H4 (cell line): ENCODE measurements around the gene ADGRV1. TPM values are rescaled to one million over a fixed set of nuclear protein-coding genes. Genes with fewer than 3 reads are reported as not detected.
A peak's percentile ranks its signal among the peaks of the same experiment; 100 is the strongest.
"Not testable (repeated sequence)": the region's sequence is repeated elsewhere in the genome, so short reads cannot be mapped to it uniquely, and the experiment has no call there.

Experiments
- DNase-seq: peaks from one replicate; pipeline ENCODE4 v3.0.0-alpha.2; 2015; ENCODE audit warnings: low spot score
- total RNA-seq: library from RNA; depleted of rRNA; stranded (reverse); fragments of >200 nt; shearing (Covaris generic); gene quantifications from 2 replicates; pipeline ENCODE4 v1.2.3, GENCODE V29; 2014

Gene ADGRV1
- total RNA-seq, 1 experiment from 2014 or later: 13.0 TPM

DNA sequence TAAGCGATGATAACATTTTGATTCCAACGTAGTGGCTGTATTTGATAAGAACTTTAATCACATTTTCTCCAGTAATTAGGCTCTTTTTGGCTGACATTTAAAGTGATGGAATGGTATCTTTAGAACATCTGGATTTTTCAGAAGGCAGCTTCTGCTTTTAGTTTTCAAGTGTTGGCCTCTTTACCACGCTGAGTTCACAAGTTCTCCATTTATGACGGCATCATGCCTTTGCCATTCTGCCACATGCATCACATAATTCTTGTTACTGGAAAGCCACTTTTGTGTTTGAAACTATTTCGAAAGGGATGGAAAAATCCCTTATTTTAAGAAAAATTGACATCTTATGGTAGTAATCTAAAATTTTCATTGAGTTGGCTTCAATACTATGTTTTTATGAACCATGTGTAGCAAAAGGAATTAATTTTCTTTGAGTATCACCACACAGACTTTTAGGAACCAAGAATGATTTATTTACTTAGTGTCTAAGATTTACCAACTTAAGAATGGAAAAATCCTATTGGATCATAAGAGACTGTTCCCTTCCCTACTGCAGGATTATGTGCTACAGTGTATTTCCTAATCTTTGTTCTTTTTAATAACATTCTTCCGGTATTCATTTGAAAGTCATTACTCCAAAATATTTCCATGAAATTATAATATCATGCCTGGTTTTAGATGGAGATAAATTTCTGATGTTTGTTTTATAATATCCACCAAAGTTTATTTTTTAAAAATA, 344.2 kb downstream of the ADGRV1 start:
- no peak for DNase-seq

DNA sequence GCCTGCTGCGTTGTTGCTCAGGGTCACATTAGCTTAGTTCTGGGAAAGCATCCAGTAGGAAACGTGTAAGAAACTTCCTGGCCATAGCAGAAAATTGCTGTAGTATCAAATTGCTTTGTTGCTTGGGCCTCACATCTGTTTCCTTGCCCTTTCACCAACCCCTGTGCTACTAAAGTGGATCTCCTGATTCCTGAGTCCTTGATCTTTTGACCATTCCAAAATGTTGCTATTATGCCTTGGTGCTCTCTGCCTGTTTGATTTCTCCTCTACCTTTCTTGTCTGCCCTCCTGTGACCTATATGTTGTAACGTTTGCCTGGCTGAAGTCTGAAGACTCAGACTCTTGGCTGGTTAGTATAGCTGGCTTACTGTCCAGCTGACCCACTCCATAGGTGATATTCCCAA, 350.5 kb downstream of the ADGRV1 start:
- DNase-seq: peak; percentile 60

DNA sequence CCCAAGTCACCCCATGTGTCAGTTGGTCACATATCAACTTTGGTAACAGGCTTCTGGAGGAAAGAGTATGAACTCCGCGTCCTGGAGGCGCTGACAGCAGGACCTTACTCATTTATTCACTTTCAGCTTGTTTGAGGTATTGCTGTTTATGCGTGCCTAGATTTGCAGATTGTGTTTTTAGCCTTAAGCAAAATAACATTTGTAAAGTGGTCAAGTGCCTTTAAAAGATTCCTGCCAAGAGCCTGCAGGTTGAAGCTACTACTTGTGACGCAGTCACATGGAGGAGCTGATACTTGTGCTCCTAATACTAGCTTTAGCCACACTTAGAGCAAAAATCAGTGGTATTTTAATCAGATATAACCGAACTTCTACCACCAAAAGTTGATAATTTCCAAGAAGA, 351.3 kb downstream of the ADGRV1 start:
- no peak for DNase-seq

DNA sequence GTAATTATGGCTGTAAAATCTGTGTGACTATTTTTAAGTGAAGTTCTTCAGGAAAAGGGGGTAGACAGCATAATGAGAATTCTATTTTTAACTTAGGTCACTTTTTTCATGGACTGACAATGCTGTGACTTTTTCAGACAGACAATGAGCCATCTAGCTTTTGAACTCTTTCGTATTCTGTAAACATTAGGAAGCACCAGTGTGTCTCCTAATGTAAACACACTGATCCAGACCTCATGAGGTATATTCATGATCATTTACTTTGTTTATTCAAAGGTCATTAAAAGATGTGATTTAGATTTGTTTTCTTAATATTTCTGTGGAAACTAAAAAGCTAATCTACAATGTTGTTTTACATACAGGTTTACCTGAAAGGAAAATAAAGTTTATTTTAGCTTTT, 352.6 kb downstream of the ADGRV1 start:
- DNase-seq: no peak

DNA sequence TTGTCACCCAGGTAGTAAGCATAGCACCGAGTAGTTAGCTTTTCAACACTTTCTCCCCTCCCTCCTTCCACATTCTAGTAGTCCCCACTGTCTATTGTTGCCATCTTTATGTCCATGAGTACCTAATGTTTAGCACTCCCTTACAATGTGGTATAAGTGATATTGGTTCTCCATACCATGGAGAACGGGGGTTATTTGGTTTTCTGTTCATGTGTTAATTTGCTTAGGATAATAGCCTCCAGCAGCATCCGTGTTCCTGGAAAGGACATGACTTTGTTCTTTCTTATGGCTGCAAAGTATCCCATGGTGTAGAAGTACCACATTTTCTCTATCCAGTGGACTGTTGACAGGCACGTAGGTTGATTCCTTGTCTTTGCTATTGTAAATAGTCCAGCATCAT, 353.9 kb downstream of the ADGRV1 start:
- no peak for DNase-seq

DNA sequence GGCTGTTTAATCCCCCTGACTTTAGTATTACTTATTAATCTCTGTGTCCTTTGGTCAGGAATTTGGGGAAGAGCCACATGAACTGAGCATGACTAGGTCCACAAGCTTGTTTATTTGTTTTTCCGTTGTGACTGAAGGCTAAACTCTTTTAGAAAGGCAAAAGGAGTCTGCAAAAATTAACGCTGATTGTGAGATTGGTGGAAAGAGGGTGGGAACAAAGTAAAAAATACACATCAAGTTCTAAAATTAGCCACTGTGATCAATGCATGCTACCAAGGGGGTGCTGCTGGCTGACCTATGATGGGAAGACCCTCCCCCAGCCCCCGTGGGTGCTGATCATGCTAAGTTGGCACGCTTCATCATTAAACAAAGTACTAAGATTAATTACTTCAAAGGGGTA, 356.8 kb downstream of the ADGRV1 start:
- no peak for DNase-seq

DNA sequence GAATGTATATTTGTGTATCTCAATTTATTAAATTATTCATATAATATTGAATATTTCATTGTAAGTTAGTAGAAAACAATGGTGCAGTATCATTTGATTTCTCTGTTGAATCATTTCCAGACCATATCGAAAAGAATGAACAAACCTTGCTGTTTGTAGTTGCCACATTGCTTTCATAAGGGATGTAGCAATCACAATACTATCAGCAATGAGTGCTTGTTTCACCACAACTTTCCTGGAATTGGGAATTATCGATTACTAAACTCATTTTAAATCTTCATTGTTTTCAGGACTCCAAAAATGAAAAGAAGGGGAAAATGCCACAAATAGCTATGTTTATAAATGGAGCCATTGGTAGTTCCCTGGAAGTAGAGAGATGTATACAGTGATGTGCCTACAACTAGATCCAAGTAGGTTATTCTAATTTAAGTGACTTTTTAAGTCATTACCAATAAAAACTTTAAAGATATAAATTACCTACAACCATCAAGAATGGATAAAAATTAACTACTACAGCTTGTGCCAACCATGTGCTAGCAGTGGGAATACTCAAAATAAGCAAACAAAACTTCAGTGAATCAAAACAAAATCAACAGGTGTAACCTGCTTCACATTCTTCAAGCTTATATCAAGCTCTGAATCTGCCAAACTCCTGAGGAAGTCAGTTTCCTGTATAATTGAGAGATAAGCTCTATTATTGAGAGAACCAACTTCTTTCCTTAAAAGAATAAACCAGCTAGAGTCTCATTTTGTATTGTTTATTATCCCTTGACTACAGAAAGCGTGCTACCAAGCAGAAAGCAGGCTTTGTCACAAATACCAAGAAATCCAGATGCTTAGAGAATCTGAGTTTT, 358.6 kb downstream of the ADGRV1 start:
- no peak for DNase-seq

DNA sequence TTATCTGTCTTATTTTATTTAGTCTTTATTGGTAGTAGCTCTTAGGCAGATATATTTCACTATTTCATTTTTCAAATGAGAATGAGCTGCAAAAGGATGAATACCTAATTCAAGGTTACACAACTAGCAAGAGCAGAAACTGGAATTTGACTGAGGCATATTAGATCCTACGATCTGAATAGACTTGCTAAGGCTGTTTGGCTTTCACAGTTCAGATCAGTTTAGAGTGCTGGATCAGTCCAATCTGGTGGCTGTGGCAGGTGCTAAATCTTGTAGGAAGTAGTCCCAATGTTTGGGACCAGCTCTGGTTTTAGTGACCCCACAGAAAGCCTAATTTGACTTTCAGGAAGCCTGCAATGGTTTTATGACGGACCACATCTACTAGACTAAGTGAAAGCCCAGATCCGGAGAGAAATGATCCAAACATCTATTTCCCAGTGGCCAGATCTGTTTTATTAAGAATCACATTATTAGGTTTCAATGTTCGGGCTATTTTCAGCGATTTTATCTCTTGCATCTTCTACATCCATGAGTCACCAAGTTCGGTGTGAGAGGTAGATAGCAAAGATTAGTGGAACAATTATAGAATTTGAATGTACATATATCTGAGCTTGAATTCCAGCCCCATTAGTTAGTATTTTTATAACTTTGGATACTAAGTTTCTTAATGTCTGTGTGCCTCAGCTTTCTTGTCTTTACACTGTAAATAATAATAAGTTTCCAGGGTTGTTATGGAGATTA, 359.5 kb downstream of the ADGRV1 start:
- no peak for DNase-seq

DNA sequence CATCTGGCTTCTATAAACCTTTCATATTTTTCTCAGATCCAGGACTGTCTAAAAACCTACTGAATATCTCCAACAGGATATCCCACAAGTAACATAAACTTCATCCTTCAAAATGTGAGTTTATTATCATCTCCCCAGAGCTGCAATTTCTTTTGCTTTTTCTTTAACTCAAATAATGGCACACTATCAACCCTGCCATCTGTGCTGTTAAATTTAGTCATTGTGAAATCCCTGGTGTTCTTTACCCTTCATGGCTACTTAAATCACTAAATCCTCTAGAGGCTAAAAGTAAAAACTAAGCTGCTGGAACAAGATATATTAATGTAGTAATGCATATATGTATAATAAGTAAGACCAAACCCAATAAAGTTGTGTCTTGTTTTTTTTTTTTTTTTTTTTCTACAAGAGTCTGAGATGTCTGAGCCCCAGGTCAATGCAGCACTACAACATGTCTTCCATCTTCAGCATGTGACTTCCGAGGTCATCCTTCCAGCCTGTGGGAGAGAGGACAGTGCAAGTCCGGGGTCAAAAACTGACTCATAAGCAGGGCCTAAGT, 362.9 kb downstream of the ADGRV1 start:
- DNase-seq: no peak

DNA sequence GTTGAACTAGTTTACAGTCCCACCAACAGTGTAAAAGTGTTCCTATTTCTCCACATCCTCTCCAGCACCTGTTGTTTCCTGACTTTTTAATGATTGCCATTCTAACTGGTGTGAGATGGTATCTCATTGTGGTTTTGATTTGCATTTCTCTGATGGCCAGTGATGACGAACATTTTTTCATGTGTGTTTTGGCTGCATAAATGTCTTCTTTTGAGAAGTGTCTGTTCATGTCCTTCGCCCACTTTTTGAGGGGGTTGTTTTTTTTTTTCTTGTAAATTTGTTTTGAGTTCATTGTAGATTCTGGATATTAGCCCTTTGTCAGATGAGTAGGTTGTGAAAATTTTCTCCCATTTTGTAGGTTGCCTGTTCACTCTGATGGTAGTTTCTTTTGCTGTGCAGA, 365.6 kb downstream of the ADGRV1 start:
- not testable (repeated sequence) for DNase-seq

DNA sequence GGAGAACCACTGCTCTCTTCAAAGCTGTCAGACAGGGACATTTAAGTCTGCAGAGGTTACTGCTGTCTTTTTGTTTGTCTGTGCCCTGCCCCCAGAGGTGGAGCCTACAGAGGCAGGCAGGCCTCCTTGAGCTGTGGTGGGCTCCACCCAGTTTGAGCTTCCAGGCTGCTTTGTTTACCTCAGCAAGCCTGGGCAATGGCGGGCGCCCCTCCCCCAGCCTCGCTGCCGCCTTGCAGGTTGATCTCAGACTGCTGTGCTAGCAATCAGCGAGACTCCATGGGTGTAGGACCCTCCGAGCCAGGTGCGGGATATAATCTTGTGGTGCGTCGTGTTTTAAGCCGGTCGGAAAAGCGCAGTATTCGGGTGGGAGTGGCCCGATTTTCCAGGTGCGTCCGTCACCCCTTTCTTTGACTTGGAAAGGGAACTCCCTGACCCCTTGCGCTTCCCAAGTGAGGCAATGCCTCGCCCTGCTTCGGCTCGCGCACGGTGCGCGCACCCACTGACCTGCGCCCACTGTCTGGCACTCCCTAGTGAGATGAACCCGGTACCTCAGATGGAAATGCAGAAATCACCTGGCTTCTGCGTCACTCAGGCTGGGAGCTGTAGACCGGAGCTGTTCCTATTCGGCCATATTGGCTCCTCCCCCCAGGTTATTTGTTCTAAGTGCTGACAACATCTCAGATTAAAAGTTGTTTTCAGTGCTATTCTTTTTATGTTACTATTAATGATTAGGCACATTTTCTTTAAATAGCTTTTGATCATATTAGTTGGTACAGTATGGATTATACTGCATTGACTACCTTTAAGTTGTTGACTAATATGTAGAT, 370.6 kb downstream of the ADGRV1 start:
- not testable (repeated sequence) for DNase-seq

DNA sequence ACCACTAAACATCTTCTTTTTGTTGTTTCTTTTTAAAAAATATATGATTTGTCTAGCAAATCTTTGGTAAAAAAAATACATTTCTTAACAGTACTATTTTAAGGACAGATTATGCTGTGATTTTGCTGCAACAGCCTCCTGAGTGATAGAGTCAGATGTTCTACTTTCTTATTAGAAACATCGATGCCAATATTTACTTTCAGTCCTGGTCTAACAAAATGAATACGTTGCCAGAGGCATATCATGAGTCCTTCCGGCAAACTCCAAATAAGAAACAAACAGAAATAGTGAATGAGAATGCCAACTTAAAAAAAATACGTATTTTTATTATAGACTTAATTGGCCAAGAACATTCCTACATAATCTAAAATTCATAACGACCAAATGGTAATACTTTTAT, 371.5 kb downstream of the ADGRV1 start:
- DNase-seq: no peak

DNA sequence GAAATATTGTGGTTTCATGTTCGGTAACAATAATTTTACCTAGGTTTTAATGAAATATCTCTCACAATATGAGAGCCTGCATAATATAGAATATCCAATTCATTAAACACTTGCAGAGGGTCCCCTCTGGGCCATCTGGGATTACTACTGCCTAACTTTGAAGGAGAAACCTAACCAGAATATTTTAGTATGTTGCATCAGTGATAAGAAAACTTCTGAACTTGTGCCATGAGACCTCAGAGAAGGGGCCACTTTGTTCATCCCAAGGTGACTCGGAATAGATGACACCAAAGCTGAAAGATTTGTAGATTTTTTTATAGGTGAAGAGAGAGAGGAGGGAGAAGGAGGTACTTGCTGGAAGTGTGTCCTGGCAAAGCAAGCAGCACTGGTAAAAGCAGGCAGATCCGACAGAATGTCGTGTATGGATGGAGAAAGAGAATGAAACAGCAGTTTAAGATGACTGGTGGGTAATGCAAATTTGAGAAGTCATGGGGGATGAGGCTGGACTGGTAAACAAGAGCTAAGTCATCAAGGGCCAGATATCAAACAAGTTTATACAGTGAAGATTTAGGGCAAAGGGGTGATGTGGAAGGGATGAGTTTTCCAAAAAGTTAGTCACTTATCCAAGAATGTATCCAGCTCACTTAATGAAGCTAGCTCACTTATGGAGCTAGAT, 372.3 kb downstream of the ADGRV1 start:
- no peak for DNase-seq

DNA sequence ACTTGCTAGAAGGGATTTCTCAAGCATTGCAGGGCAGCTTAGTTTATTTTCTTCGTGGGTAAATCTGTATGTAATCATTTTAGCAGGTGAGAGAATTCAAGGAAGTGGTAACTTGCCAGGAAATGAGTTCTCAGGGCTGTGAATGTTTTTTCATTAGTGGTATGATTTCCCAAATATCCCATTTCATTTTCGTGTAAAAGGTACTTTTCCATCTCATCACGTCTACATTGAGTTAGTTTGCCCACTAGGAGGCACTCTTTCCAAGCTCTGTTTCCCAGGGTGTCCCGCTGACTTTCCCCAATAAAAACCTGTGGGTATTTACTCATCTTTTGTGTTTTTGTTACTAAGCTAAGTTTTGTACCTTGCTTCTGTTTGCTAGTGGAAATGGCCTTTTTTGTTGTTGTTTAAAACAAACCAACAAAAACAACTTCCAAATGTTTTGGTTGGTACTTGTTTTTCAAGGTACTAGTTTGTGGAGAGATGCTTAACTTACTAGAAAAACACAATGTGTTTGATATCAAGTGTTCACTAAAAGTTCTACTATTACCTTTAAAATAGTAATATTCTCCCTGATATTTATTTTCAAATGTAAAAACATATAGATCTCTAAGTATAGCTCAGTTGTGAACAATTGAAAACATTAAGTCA, 373.6 kb downstream of the ADGRV1 start:
- peak; percentile 76 for DNase-seq

DNA sequence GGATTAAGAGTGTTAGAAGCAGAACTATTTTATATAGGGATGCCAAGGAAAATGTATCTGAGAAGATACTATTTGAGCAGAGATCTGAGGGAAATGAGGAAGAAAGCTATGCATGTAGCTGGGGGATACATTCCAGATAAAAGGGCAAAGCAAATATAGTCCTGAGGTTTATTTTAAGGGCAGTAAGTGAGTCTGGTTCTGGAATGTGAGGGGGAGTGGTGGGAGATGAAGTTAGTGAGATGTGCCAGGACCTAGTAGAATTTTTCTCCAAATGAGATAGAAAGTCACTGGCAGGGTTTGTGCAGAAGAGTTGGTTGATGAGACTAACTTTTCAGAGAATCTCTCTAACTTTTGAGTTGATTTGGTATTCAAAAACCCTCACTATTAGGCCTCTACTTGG, 374.7 kb downstream of the ADGRV1 start:
- DNase-seq: no peak

DNA sequence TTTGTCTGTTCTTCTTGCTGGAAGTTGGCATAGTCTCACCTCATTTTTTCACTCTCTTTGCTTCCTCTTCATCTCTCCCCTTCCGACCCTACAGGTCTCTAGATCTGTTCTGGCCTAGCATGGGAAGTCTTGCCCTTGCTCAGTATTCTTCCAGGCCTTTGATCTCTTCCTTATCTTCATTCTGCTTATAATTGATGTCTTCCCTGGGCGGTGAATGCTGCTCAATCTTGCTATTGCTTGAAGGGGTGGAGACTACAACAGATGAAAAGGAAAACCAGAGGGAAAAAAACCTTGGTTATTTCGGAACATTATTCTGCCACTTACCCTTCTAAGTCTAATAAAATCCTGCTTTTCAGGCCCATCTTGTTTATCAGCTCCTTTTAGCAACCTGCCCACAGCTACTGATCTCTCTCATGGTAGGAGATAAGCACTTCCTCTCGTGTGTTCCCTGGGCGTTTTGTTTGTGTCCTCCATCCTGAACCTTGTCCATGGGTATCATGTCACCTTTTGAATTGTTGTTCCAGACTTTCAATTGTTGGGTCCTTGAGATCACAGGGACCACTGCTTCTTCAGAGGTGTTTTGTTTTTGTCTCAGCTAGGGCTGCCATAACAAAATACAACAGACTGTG, 375.6 kb downstream of the ADGRV1 start:
- no peak for DNase-seq

DNA sequence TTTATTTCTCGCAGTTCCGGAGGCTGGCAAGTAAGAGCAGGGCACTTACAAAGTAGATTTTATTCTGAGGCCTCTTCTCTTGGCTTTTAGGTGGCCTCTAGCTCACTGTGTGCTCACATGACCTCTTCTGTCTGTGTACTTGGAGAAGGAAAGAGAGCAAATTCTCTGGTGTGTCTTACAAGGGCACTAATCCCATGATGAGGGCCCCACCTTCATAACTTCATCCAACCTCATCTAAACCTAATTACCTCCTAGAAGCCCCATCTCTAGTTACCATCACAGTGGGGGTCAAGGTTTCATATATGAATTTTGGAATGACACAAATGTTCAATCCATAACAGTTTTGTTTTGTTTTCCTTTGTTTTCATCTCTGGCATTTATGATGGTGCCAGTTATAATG, 376.1 kb downstream of the ADGRV1 start:
- no peak for DNase-seq

DNA sequence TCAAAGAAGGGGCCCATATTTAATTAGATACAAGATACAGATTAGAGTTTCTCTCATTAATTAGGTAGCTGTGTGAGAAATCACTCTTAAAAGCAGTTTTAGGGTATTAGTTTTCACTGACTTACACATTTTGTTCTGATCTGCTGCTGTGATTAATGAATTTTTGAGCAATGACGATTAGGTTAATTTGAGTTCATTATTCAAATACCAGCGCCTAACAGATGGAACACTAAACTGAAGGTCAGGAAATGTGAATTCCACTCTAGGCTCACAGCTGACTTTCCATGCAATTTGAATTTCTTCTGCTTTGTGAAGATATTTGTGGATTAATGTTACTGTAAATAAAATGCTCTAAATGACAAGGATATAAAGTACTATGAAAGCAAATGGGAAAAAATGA, 380.6 kb downstream of the ADGRV1 start:
- DNase-seq: no peak

DNA sequence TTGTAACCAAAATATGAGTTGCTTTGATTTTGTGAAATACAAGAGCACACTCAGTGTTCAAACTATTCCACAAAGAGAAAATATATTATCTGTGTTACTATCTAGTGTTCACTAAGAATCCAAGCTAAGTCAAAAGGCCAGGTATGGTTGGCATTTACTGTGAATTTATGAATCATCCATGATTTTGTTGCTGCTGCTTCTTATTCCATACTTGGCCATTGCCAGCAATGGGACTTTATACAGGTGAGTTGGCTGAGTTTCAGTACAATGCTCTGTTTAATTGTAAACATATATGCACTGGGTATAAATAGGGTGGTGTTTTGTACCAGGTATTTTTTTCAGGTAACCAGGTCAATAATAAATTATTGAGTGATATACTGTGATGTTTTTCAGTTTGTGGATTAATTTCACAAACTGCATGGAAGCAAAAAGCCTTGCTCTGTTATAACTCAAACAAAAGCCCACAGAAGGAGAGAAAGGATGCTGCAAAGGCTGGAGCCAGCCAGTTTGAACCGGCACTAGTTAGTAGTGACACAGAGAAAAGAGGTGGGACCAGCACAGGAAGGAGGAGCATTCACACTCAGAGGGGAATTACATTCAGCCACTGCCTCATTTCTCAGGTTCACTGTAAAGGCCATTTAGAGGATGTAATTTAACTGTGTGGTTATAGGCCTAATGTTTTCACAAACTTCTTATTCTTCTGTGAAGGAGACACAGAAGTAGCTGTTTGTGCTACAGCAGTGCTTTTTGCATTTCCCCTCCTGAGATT, 381.8 kb downstream of the ADGRV1 start:
- peak; percentile 77 for DNase-seq
